Dermis lymphatic vessel endothelial cell (primary cell): Measurements from ENCODE around the gene USP31. TPM values are rescaled to one million over a fixed set of nuclear protein-coding genes. Genes with fewer than 3 reads are reported as not detected.

Experiments
- total RNA-seq: library from RNA; depleted of rRNA; stranded (reverse); fragments of >200 nt; gene quantifications from 2 replicates; pipeline ENCODE4 v1.2.1, GENCODE V29; 2014

The USP31 gene, protein sequence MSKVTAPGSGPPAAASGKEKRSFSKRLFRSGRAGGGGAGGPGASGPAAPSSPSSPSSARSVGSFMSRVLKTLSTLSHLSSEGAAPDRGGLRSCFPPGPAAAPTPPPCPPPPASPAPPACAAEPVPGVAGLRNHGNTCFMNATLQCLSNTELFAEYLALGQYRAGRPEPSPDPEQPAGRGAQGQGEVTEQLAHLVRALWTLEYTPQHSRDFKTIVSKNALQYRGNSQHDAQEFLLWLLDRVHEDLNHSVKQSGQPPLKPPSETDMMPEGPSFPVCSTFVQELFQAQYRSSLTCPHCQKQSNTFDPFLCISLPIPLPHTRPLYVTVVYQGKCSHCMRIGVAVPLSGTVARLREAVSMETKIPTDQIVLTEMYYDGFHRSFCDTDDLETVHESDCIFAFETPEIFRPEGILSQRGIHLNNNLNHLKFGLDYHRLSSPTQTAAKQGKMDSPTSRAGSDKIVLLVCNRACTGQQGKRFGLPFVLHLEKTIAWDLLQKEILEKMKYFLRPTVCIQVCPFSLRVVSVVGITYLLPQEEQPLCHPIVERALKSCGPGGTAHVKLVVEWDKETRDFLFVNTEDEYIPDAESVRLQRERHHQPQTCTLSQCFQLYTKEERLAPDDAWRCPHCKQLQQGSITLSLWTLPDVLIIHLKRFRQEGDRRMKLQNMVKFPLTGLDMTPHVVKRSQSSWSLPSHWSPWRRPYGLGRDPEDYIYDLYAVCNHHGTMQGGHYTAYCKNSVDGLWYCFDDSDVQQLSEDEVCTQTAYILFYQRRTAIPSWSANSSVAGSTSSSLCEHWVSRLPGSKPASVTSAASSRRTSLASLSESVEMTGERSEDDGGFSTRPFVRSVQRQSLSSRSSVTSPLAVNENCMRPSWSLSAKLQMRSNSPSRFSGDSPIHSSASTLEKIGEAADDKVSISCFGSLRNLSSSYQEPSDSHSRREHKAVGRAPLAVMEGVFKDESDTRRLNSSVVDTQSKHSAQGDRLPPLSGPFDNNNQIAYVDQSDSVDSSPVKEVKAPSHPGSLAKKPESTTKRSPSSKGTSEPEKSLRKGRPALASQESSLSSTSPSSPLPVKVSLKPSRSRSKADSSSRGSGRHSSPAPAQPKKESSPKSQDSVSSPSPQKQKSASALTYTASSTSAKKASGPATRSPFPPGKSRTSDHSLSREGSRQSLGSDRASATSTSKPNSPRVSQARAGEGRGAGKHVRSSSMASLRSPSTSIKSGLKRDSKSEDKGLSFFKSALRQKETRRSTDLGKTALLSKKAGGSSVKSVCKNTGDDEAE (N-terminal part only)
- 22.7 and 34.1 TPM in 2 replicates for total RNA-seq

DNA sequence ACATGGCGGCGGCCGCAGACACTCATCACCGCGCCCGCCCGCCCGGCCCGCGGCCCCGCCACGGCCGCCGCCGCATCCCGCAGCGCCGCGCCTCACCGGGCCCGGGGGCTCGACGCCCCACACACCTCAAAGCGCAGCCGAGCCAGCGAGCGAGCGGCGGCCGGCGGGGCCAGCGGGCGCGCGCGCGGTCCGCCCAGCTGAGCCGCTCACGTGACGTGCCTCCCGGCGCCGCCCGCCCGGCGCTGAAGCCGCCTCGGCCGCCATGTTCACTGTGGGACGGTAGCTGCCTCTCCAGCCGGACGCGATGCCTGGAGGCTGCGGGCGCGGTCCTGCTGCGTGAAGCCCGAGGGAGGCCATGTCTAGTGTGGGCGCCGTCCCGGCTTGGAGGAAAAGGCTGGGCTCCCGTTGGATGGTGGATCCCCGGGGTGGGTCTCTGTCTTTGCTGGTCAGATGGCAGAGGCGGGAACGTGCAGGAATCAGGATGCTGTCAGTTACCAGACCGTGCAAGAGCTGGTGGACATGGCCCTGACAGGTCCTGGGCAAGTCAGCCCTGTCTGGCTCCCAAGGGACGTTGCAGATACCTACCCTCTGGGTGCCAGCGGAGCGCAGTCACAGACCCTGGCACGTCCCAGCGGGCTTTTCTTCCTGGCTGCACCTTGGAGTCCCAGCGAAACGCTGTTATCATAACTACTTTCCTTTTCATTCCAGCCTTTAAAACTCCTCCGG is at the start of gene USP31:
Gene USP31 (minus strand): TSS at position 186 of the 726 bp plus-strand sequence. CDS start 182 bp downstream, at position 4.

DNA sequence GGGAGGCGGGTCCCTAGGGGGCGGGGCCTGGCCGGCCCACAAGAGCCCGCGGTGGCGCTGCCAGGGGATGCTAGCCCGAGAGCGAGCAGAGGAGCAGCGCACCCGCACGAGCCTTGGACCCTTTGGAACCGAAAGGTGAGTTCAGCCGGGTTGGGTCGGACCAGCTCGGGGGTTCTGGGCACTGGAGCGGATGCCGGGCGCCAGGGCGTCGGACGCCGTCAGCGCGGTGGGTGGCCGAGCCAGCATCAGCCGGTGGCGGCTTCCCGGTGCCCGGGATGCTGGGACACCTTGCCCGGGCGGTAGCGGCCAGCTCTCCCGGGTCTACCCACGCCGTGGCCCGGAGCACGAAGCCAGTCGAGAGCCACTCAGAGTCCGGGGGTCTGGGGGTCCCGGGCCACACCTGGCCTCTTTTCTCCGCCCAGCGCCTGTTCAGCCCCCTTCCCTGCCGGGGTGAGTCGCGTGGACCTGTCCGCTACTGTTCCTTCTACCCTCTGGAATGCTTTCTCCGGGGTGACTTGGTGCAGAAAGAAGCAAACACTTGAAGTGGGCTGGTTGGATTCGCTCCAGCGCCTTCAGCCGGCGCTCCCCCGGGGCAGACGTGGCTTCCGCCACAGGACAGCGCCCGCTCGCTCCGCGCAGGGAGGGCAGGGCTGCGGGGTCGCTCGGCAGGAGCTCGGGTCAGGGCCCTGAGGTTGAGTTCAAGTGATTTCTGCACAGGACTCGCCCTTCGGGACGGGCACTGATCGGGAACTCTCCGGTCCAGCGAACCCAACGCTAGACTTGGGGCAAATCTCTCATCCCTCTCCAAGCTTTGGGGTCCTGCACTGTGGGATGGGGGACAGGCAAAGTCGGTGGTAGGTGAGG is 33.7 kb upstream of the USP31 start, which contains the start of gene SCNN1G:
Gene SCNN1G (plus strand): TSS at position 67 of the 864 bp plus-strand sequence. CDS start 3,527 bp downstream, outside the sequence.

Other genes starting within 250 kb of the USP31 start
- gene SCNN1G, start 33.3 kb upstream of the USP31 start, total RNA-seq, result 0.69 and 2.2 TPM in 2 replicates
- gene SCNN1B, start 152.8 kb upstream of the USP31 start, total RNA-seq, result 14.5 and 26.1 TPM in 2 replicates